ENCODE measurements around the gene FRAS1.

DNA sequence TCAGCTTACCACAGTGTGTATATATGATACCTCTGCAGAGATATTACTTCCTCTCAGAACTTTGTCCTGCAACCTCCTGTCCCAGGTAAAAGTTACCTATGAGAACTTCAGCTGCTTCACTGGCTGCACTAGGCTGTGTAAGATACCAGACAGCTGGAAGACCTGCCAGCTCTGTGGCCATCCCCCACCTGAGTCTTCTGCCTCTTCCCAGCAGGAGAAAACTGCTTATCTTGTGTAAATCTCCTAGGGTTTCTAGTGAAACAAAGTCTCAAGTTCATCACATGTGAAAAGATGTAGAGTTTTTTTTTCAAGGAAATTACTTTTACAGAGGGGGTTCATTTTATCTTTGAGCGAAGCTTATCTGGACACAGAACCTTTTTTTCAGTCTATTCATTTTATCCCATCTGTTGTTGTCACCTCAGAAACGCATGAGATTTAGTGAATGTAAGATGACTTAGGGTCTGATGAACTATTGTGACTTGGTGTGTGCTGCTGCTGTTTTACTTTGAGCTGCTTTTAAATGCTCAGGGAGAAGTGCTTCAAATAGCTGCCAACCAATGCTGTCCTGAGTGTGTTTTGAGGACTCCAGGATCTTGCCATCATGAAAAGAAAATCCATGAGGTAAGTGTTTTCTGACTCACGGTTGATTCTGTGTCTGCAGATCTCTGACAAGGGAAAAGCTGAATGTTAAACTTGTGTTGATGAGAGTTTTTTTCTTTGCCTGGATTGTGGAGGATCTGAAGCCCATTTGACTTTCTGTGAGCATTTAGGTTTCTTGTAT is 187.8 kb downstream of the FRAS1 start:
- TF ChIP-seq, protein P1, sequence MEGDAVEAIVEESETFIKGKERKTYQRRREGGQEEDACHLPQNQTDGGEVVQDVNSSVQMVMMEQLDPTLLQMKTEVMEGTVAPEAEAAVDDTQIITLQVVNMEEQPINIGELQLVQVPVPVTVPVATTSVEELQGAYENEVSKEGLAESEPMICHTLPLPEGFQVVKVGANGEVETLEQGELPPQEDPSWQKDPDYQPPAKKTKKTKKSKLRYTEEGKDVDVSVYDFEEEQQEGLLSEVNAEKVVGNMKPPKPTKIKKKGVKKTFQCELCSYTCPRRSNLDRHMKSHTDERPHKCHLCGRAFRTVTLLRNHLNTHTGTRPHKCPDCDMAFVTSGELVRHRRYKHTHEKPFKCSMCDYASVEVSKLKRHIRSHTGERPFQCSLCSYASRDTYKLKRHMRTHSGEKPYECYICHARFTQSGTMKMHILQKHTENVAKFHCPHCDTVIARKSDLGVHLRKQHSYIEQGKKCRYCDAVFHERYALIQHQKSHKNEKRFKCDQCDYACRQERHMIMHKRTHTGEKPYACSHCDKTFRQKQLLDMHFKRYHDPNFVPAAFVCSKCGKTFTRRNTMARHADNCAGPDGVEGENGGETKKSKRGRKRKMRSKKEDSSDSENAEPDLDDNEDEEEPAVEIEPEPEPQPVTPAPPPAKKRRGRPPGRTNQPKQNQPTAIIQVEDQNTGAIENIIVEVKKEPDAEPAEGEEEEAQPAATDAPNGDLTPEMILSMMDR (IDR thresholded peaks at IDR 0.05): no peak
- TF ChIP-seq POLR2A (IDR thresholded peaks at IDR 0.05): no peak

Measured in Peyer's patch (tissue), 4 donors.